NCI-H2227 treated with DMSO at 0.1 percent for 48 hours (cell line): ENCODE results near the gene TAMALIN.

ENCODE experiments used
- DNase-seq: peaks from one replicate; lab custom pipeline; 2025; lab: John Stamatoyannopoulos, UW

The TAMALIN gene

DNA sequence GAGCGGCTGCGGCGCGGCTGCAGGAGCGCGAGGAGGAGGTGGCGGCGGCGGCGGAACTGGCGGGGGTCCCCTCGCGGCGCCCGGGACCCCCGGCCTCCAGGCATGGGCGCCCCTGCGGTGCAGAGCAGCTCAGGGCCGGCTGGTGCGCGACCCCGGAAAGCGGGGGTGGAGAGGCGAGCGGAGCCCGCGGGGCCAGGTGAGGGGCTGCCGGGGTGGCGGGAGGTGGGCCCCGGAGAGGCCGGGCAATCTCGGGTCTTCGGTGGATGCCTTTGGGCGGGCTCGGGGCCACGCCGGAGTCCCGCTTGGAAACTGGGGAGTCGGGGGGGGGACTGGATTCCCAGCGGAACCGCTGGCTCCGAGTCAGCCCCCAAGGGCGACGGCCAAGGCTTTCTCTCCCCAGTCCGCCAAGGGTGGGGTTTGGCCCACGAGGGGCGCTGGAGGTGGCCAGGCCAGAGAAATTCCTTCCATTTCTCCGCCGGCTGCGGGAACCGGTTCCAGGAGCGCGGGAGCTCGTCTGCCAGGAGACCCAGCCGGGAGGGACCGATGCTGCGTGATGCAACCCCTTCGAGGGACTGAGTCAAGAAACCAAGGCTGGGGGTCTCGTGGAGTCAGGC, 30.6 kb downstream of the TAMALIN start:
- DNase-seq = no peak

DNA sequence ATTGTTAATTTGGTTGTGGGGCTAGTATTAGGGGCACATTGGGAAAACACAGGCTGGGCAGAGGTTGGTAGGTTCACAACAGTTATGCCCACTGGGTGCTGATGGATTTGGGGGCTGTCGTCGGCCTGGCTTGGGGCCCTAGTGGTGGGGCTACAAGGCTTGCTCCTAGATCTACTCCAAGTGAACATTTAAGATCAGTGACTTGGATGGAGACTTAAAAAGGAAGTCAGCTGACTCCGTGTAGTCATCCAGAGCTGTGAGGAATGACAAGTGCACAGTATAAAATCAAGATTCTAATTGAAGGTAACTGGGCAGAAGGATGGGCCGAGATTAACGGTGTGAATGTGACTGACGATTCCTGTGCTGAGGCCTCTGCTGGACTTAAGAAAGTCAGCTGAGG, 31.7 kb downstream of the TAMALIN start:
- no peak for DNase-seq

DNA sequence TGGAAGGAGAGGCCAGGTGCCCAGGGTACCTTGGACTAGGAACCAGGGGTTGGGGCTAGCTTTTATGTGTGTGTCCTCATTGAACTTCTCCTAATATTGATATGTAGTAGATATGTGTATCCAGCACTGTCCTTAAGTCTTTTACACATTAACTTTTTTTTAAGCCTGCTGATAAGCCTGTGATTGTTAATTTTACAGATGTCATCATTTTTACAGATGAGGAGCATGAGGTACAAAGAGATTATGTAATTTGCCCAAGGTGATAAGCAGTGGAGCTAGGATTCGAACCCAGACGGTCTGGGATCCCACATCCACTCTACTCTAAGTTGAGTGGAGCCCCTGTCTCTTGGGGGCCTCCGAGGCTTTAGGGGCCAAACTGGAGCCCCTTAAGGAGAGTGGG, 34.3 kb downstream of the TAMALIN start:
- no peak for DNase-seq

DNA sequence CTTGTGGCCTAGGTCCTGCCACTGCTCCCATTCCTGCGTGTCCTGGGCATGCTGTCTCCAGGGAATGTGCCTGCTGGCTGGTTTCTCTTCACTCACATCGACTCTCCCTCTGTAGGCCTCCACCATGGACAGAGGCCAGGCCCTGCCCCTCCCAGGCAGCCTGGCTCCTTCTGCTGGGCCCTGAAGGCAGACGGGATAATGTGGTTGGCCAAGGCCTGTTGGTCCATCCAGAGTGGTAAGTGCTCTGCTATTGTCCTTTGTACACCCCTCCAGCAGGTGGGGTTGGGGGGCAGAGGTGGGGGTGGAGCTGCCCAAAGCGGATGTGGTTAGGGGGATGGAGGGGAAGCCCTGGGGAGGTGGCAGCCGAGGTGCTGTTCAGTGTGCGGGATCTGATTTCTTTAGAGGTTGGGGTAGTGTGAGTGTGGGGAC, 35.0 kb downstream of the TAMALIN start:
- no peak for DNase-seq

- DNase-seq = no peak
These were observed 36.1 kb downstream of the TAMALIN start for GRCh38 chr12:52042706-52043385.

DNA sequence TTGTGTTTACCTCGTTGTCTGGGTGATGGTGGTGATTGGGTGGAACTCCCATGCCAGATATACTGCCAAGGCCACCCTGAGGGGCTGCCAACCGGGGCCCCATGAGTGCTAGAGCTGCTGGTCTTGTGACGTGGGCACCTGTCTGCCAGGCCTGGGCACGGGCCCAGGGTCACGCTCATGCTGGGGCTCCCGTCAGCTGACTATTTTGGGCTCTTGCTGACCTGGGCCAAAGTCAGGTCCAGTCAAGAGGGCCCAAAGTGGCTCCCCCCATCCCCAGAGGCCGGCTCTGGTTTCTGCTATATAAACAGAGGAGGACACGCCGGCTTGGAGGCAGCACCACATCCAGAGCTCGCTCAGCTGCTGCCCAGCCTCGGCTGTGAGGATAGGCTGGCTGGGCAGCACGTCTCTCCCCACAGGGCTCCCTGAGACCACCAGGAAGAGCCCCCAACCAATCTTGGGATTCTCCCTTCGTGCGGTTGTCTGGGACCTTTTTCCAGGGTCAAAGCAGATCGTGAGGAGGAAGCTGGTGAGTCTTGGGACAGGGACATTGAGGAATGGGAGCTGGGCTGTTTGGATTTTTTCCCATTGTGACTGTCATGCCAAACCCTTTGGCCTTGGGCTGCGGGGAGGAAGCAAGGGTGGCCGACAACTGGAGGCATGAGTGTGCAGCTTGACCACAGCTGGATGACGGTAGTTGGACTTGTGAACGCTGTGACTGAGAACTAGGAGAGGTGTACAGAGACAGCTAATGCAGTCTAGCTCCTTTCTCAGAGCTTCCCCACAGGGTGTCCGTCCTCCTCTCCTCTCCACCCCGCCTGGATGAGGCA, 36.9 kb downstream of the TAMALIN start:
- no peak for DNase-seq

- no peak for DNase-seq
These were observed 37.7 kb downstream of the TAMALIN start for GRCh38 chr12:52044292-52044983.

- no peak for DNase-seq
These were observed 39.1 kb downstream of the TAMALIN start for GRCh38 chr12:52045794-52046199.

GRCh38 chr12:52046859-52047258, 40.1 kb downstream of the TAMALIN start:
- DNase-seq = no peak

- no peak for DNase-seq
These were observed 42.5 kb downstream of the TAMALIN start for GRCh38 chr12:52049286-52049685.

DNA sequence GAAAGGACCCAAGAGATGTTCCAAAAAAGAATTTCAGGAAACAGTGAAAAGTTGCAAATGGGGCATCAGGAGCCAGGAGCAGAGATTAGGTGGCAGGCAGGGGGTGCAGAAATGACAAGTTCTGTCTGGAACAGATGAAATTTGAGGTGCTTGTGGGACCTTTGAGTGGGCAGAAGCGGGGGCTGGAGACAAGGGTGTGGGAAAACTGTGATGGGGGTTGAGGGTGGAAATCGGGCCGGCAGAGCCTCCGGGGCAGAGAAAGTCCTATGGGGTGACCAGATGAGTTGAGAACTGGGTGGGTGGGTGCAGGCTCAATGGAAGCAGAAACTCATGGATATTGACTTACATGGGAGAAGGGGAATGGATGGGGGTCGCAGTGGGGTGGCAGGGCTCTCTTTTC, 42.9 kb downstream of the TAMALIN start:
- no peak for DNase-seq

DNA sequence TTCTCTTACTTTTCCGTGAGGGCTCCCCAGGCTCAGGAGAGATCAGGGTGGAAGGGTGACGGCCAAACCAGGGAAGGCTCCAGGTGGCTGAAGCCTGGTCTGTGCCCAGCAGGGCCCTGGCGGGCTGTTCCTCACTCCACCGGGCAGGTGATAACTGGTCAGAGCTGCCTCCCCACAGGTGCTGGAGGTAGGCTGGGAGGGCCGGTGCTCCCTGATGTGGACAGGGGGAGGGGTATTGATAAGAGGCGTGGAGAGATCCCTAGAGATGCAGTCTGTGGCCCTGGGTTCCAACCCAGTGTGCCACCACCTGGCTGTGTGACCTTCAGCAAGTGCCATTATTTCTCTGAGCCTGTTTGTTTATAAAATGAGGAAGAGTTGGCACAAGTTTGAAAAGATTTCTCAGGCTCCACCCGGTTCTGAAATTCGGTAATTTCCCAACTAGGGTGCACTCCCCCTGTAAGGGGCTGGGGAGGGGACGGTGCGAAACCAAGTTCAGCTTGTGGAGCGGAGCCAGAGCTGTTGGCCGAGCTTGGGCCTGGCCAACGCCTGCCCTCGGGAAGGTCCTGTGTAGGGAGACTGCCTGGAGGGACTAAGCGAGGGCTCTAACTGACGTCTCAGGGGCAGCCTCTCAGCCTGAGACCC, 43.5 kb downstream of the TAMALIN start:
- no peak for DNase-seq

- peak; percentile 42 for DNase-seq
These were observed 44.2 kb downstream of the TAMALIN start, which contains the start of gene NR4A1 for GRCh38 chr12:52050758-52051541. NR4A1 (plus strand) TSS chr12:52051442; CDS start chr12:52054329, 2,887 bp downstream.

- DNase-seq = no peak
These were observed 45.9 kb downstream of the TAMALIN start for GRCh38 chr12:52052468-52053186.

DNA sequence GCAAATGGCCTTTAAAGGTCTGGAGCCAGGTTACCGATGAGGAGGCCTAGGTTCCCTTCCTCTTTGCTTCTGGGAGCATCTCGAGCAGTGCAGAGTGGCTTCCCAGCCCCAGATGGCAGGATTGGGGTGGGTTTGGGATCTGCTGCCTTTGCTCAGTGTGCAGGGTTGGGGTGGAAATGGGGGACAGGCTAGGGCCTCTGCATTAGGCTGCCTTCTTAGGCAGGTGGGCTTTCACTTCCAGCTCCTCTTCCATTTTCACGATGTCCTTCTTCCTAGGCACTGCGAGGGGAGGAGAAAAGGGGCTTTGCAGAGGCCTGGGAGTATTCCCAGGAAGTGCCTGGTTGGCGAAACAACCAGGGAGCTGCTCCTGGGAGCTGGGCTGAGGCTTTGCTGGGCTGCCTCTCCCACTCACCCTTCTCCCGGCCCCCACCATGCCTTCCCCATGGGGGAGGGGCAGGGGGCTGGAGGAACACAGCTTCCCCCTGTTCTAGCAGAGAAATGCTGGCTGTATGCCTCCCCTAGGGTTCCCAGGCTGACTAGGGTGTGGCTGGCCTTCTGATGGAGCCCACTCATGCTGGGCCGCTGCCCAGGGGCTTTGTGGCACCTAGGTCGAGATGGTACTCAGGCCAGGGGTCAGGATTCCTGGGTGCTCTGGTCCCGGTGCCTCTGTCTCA, 46.9 kb downstream of the TAMALIN start:
- DNase-seq = no peak

DNA sequence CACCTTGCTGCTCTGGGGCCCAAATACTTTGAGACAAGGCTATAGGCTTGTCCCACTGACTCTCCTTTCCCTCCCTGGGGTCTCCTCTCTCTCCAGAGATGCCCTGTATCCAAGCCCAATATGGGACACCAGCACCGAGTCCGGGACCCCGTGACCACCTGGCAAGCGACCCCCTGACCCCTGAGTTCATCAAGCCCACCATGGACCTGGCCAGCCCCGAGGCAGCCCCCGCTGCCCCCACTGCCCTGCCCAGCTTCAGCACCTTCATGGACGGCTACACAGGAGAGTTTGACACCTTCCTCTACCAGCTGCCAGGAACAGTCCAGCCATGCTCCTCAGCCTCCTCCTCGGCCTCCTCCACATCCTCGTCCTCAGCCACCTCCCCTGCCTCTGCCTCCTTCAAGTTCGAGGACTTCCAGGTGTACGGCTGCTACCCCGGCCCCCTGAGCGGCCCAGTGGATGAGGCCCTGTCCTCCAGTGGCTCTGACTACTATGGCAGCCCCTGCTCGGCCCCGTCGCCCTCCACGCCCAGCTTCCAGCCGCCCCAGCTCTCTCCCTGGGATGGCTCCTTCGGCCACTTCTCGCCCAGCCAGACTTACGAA, 47.6 kb downstream of the TAMALIN start:
- DNase-seq = no peak

- DNase-seq = no peak
These were observed 48.3 kb downstream of the TAMALIN start for GRCh38 chr12:52054833-52055730.
